Parathyroid adenoma (tissue), 2 donors: Measurements from ENCODE around the gene UNC13A.
"Not testable (repeated sequence)": the region's sequence is repeated elsewhere in the genome, so short reads cannot be mapped to it uniquely, and the experiment has no call there.

Experiments used
- H2AFZ ChIP-seq: fragments of 300-600 bp; sonication (generic); one replicate; pipeline ENCODE4 v1.7.0; 2017; ENCODE audit warnings: antibody characterized with exemption, mild to moderate bottlenecking
- H3K27ac ChIP-seq: fragments of 300-600 bp; sonication (generic); one replicate; pipeline ENCODE4 v1.7.0; 2017
- H3K27me3 ChIP-seq: fragments of 300-600 bp; sonication (generic); one replicate; pipeline ENCODE4 v1.7.0; 2017; ENCODE audit warnings: low read length; ENCODE audit not compliant: control insufficient read depth, insufficient read depth
- H3K36me3 ChIP-seq: fragments of 300-600 bp; sonication (generic); one replicate; pipeline ENCODE4 v1.7.0; 2017; ENCODE audit warnings: low read length; ENCODE audit not compliant: control insufficient read depth, insufficient read depth
- H3K4me1 ChIP-seq: fragments of 300-600 bp; sonication (generic); one replicate; pipeline ENCODE4 v1.7.0; 2017; ENCODE audit warnings: control low read depth
- H3K4me2 ChIP-seq: fragments of 300-600 bp; sonication (generic); one replicate; pipeline ENCODE4 v1.7.0; 2017; ENCODE audit warnings: low read length
- H3K4me3 ChIP-seq: fragments of 300-600 bp; sonication (generic); one replicate; pipeline ENCODE4 v1.7.0; 2017; ENCODE audit warnings: low read depth, low read length
- H3K79me2 ChIP-seq: fragments of 300-600 bp; sonication (generic); one replicate; pipeline ENCODE4 v1.7.0; 2017; ENCODE audit warnings: control low read depth
- H3K9ac ChIP-seq: fragments of 300-600 bp; sonication (generic); one replicate; pipeline ENCODE4 v1.7.0; 2017; ENCODE audit warnings: mild to moderate bottlenecking
- H3K9me3 ChIP-seq: fragments of 300-600 bp; sonication (generic); one replicate; pipeline ENCODE4 v1.7.0; 2017; ENCODE audit warnings: low read length; ENCODE audit not compliant: control insufficient read depth
- CTCF ChIP-seq: fragments of 300-600 bp; sonication (generic); IDR thresholded peaks from one replicate; pipeline ENCODE4 v1.7.0; 2017; ENCODE audit warnings: antibody characterized with exemption, mild to moderate bottlenecking
- donor health status: primary hyperparathyroidism.

UNC13A gene

GRCh38 chr19:17575871-17576757 is 112.0 kb downstream of the UNC13A start:
- H3K4me3 ChIP-seq: no peak overlapping the region
- no peaks in the 10 kb centered on the region for H3K4me1 ChIP-seq
- TF ChIP-seq CTCF: no peak
- H3K79me2 ChIP-seq: peaks cover 4% of the 10 kb centered on the region
- H3K27me3 ChIP-seq: no peaks in the 10 kb centered on the region
- H3K27ac ChIP-seq: no peak overlapping the region
- H3K4me2 ChIP-seq: no peak overlapping the region
- H2AFZ ChIP-seq: no peak overlapping the region
- H3K9ac ChIP-seq: no peak overlapping the region
- no peaks in the 10 kb centered on the region for H3K36me3 ChIP-seq
- H3K9me3 ChIP-seq: no peaks in the 10 kb centered on the region

- no peak overlapping the region for H3K4me3 ChIP-seq
- no peak overlapping the region for H2AFZ ChIP-seq
- no peak overlapping the region for H3K27ac ChIP-seq
- no peaks in the 10 kb centered on the region for H3K27me3 ChIP-seq
- peaks cover 4% of the 10 kb centered on the region for H3K79me2 ChIP-seq
- no peaks in the 10 kb centered on the region for H3K9me3 ChIP-seq
- H3K36me3 ChIP-seq: no peaks in the 10 kb centered on the region
- no peak overlapping the region for H3K4me2 ChIP-seq
- H3K9ac ChIP-seq: no peak overlapping the region
- H3K4me1 ChIP-seq: no peaks in the 10 kb centered on the region
- no peak for TF ChIP-seq CTCF
These were observed 115.5 kb downstream of the UNC13A start for GRCh38 chr19:17572638-17573037.

- no peak overlapping the region for H3K27ac ChIP-seq
- no peak overlapping the region for H2AFZ ChIP-seq
- no peaks in the 10 kb centered on the region for H3K79me2 ChIP-seq
- no peak overlapping the region for H3K4me2 ChIP-seq
- H3K27me3 ChIP-seq: no peaks in the 10 kb centered on the region
- no peak for TF ChIP-seq CTCF
- no peak overlapping the region for H3K9ac ChIP-seq
- H3K36me3 ChIP-seq: no peaks in the 10 kb centered on the region
- no peaks in the 10 kb centered on the region for H3K4me1 ChIP-seq
- H3K9me3 ChIP-seq: no peaks in the 10 kb centered on the region
- no peak overlapping the region for H3K4me3 ChIP-seq
These were observed 117.4 kb downstream of the UNC13A start for GRCh38 chr19:17570791-17571190.

GRCh38 chr19:17570291-17570690 is 117.9 kb downstream of the UNC13A start:
- H3K27me3 ChIP-seq, H3K4me3 ChIP-seq, H3K79me2 ChIP-seq, H3K36me3 ChIP-seq, H3K4me1 ChIP-seq, H3K9ac ChIP-seq, H3K9me3 ChIP-seq, H2AFZ ChIP-seq, H3K4me2 ChIP-seq, H3K27ac ChIP-seq: not testable (repeated sequence)

- Histone ChIP-seq H3K27me3 (no peaks in the 10 kb centered on the region), H3K4me1 (no peaks in the 10 kb centered on the region), H3K4me2 (no peak overlapping the region), H3K36me3 (no peaks in the 10 kb centered on the region), H3K4me3 (no peak overlapping the region), H2AFZ (no peak overlapping the region), H3K9me3 (no peaks in the 10 kb centered on the region), H3K79me2 (no peaks in the 10 kb centered on the region), H3K9ac (no peak overlapping the region), H3K27ac (no peak overlapping the region)
- TF ChIP-seq CTCF: no peak
These were observed 120.2 kb downstream of the UNC13A start for GRCh38 chr19:17567940-17568339.
